H4 (cell line): Measurements from ENCODE around the gene HNRNPA3. TPM values are rescaled to one million over a fixed set of nuclear protein-coding genes. Genes with fewer than 3 reads are reported as not detected.

Experiments
- DNase-seq: peaks from one replicate; pipeline ENCODE4 v3.0.0-alpha.2; 2015; ENCODE audit warnings: low spot score
- total RNA-seq: library from RNA; depleted of rRNA; stranded (reverse); fragments of >200 nt; shearing (Covaris generic); gene quantifications from 2 replicates; pipeline ENCODE4 v1.2.3, GENCODE V29; 2014; rRNA removed

The HNRNPA3 gene
- total RNA-seq, 1 experiment from 2014 or later: 34.9 TPM

DNA sequence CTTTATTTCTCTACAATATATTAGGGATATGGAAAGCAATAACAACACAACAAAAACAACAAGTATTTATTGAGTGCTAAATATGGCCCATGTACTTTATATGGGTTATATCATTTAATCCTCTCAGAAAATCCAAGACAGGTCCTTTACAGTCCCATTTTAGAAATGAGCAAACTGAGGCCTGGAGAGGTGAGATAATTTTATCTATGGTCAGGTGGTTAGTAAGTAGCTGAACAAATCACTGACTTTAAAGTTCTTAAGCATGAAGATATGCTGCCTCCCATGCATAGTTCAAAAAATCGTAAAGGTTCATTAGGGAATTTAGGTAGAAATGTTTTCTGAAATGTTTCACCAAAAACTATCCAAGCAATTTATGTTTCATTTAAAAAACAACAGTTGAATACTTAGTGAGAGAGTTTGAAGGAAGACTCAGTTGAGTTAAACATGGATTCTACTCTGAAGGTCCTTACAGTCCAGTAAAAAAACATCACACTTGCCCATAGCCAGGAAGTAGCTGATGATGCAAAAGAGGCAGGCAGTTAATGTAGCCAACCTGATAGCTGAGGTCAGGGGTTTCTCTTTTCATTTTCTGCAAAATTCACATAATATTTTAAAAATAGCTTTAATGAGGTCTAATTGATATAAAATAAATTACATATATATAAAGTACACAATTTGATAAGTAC lies 59.5 kb downstream of the HNRNPA3 start:
- DNase-seq: no peak

DNA sequence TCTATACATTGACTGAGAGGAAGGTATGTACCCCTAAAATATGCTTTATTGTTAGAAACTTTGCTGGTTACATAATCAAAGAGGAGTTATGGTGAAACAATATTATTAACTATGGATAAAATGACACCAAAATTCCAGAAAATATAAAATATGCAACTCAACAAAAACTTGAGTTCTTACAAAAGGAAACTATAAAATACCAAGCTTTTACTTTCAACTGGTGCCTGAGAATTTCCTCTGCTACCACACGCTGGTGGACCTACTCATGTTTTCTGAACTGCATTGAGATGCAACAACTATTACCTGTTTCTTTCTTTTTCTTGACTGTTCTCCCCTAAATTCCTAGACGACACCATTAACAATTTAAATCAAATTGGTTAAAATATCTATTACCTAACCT lies 60.2 kb downstream of the HNRNPA3 start:
- DNase-seq: no peak

- DNase-seq: no peak
These were observed 60.8 kb downstream of the HNRNPA3 start for GRCh38 chr2:177273408-177273807.

Other genes starting within 250 kb of the HNRNPA3 start
- gene NFE2L2, start 51.9 kb downstream of the HNRNPA3 start, total RNA-seq: 116 and 128 TPM in 2 replicates
- 52.6 and 54.8 TPM in 2 replicates for gene AGPS, start 180.0 kb downstream of the HNRNPA3 start, total RNA-seq